PFSK-1 (cell line): ENCODE measurements around the gene TSPAN32. TPM values are rescaled to one million over a fixed set of nuclear protein-coding genes. Genes with fewer than 3 reads are reported as not detected.

ENCODE experiments used
- FOXP2 ChIP-seq: optimal IDR thresholded peaks from 2 replicates; pipeline ENCODE3; 2011; ENCODE audit warnings: borderline replicate concordance, control low read depth, inconsistent platforms; ENCODE audit not compliant: insufficient read depth; ENCODE audit errors: extremely low read length, extremely low read depth
- POLR2AphosphoS5 ChIP-seq: IDR thresholded peaks from 2 replicates; pipeline ENCODE4 v1.6.1; 2012; ENCODE audit warnings: low read depth, mild to moderate bottlenecking, control low read depth, low read length, moderate library complexity
- SIN3A ChIP-seq: IDR thresholded peaks from 2 replicates; pipeline ENCODE4 v1.6.1; 2012; ENCODE audit warnings: mild to moderate bottlenecking, low read length, moderate library complexity, borderline replicate concordance; ENCODE audit not compliant: insufficient read depth
- TAF1 ChIP-seq: IDR thresholded peaks from 2 replicates; pipeline ENCODE4 v1.6.1; 2012; ENCODE audit warnings: low read length, control low read depth, borderline replicate concordance; ENCODE audit not compliant: insufficient read depth
- polyA plus RNA-seq: library from polyadenylated mRNA; unstranded; fragments of >200 nt; gene quantifications from one replicate; pipeline ENCODE4 v1.2.1, GENCODE V29; 2012; ENCODE audit warnings: low read depth, missing spikeins; ENCODE audit not compliant: insufficient read length
- TF ChIP-seq, protein P1 (sequence below), 2 experiments: IDR thresholded peaks; 2 replicates each; pipeline versions ENCODE4 v1.6.1 to v1.8.0; 2011 to 2012; ENCODE audit warnings: low read depth in 2 of 2, low read length in 2 of 2, control low read depth in 1 of 2, inconsistent platforms in 1 of 2, mild to moderate bottlenecking in 1 of 2, moderate library complexity in 1 of 2; ENCODE audit not compliant: insufficient read depth in 1 of 2

Gene TSPAN32, protein sequence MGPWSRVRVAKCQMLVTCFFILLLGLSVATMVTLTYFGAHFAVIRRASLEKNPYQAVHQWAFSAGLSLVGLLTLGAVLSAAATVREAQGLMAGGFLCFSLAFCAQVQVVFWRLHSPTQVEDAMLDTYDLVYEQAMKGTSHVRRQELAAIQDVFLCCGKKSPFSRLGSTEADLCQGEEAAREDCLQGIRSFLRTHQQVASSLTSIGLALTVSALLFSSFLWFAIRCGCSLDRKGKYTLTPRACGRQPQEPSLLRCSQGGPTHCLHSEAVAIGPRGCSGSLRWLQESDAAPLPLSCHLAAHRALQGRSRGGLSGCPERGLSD
- 0.53 TPM for polyA plus RNA-seq

DNA sequence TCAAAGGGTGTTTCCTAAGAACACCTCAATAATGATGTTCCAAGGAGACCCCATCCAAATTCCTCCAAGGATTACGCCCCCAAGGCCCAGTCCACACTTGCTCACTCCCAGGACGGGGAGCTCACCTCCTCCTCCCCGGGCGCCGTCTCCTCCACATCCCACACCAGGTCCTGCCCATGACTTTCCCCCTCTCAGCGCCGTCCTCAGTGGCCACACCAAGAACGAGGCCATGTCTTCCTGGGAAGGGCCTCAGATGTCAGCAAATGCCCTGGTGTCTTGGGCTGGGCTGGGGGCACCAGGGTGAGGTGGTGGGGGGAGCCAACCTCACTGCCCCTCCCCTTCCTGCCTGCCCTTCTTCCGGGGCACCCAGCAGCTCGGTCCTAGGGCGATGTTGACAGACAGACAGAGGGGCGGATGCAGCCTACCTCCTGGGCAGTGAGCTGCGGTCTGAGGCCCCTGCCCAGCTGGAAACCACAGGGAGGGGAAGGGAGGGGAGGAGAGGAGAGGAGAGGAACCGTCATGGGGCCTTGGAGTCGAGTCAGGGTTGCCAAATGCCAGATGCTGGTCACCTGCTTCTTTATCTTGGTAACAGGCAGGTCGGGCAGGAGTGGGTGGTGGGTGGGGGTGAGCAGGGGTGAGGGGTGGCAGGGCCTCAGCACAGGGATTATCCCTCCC, at the start of gene TSPAN32, which contains the start of gene C11orf21:
Gene TSPAN32 (plus strand): TSS at position 383 of the 675 bp plus-strand sequence. CDS start 137 bp downstream, at position 520.
Gene C11orf21 (minus strand): TSS at position 288 of the 675 bp plus-strand sequence. CDS start 110 bp downstream, at position 178.
- TF ChIP-seq POLR2AphosphoS5 (no peak), TAF1 (no peak), FOXP2 (no peak), SIN3A (no peak)
- TF ChIP-seq, protein P1, sequence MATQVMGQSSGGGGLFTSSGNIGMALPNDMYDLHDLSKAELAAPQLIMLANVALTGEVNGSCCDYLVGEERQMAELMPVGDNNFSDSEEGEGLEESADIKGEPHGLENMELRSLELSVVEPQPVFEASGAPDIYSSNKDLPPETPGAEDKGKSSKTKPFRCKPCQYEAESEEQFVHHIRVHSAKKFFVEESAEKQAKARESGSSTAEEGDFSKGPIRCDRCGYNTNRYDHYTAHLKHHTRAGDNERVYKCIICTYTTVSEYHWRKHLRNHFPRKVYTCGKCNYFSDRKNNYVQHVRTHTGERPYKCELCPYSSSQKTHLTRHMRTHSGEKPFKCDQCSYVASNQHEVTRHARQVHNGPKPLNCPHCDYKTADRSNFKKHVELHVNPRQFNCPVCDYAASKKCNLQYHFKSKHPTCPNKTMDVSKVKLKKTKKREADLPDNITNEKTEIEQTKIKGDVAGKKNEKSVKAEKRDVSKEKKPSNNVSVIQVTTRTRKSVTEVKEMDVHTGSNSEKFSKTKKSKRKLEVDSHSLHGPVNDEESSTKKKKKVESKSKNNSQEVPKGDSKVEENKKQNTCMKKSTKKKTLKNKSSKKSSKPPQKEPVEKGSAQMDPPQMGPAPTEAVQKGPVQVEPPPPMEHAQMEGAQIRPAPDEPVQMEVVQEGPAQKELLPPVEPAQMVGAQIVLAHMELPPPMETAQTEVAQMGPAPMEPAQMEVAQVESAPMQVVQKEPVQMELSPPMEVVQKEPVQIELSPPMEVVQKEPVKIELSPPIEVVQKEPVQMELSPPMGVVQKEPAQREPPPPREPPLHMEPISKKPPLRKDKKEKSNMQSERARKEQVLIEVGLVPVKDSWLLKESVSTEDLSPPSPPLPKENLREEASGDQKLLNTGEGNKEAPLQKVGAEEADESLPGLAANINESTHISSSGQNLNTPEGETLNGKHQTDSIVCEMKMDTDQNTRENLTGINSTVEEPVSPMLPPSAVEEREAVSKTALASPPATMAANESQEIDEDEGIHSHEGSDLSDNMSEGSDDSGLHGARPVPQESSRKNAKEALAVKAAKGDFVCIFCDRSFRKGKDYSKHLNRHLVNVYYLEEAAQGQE (IDR thresholded peaks at IDR 0.05; ENCODE audit: insufficient read depth in 1 of 2, low read depth in 2 of 2, low read length in 2 of 2) = no peak

DNA sequence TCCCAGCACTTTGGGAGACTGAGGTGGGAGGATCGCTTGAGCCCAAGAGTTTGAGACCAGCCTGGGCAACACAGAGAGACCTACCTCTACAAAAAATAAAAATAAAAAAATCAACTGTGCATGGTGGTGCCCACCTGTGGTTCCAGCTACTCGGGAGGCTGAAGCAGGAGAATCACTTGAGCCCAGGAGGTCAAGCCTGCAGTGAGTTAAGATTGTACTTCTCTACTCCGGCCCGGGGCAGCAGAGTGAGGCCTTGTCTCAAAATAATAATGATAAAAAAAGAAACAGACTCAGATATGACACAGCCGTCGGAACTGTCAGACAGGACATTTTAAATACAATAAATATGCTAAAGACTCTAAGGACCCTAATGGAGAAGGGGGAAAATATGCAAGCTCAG, 49.8 kb upstream of the TSPAN32 start:
- TF ChIP-seq POLR2AphosphoS5 (no peak), SIN3A (no peak), FOXP2 (no peak), TAF1 (no peak)
- TF ChIP-seq, protein P1 (IDR thresholded peaks at IDR 0.05; ENCODE audit: insufficient read depth in 1 of 2, low read depth in 2 of 2, low read length in 2 of 2) = no peak

DNA sequence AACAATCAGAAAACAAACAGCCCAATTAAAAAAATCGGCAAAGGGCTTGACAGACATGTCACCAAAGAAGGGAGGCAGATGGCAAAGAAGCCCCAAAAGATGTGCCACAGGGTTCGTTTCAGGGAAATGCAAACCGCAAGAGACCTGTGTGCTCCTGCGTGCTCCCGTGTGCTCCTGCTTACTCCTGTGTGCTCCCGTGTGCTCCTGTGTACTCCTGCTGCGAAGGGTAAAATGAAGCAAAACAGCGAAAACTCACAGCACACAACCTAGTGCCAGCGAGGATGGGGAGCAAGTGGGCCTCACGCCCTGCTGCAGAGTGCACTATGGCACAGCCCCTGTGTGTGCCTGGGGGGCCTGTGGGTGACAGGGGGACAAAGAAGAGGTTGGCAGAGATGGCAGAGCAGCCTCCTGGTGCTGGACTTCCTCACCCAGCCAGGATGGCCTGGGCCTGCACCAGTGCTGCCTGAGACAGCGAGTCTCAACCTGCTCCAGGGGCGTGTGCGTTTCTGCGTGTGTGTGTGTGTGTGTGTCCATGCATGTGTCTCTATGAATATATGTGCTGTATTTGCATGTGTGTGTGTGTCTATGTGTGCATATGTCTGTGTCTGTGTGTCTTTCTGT, 45.4 kb upstream of the TSPAN32 start:
- TF ChIP-seq SIN3A (no peak), TAF1 (no peak), POLR2AphosphoS5 (no peak)
- TF ChIP-seq, protein P1 (IDR thresholded peaks at IDR 0.05; ENCODE audit: insufficient read depth in 1 of 2, low read depth in 2 of 2, low read length in 2 of 2) = no peak

DNA sequence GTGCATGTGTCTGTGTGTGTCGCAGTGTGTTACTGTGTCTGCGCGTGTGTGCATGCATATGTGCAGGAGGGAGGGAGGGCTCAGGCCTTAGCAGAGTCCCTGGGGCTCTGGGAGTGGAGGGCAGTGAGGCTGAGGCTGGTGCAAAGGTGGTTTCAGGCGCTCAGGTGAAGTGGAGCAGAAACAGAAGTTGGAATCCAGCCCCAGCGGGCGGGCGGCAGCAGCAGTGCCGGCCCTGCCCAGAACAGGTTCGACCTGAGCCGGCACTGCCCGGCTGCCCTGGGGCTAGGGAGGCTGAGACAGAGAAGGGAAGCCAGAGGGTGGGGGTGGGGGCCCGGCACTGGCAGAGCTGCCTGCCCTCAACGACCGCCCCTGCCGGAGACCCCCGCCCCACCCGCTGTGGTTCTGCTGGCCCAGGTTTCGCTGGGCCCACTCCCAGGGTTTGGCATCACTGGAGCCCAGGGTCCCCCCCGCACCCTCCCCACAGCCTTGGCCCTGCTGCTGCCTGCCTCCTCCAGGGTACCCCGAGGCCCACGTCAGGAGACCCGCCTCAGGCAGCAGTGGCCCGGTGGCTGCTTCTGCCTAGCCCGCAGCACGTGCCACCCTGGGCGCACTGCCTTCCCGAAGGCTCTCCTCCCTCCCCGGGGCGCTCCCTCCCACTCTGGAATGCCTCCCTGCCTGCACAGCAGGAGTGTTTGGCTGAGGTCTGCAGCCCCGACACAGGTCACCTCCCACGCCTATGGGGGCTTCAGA, 44.7 kb upstream of the TSPAN32 start:
- no peak for TF ChIP-seq FOXP2
- TF ChIP-seq SIN3A = no peak
- TF ChIP-seq, protein P1 (IDR thresholded peaks at IDR 0.05; ENCODE audit: insufficient read depth in 1 of 2, low read depth in 2 of 2, low read length in 2 of 2) = no peak
- no peak for TF ChIP-seq POLR2AphosphoS5
- TF ChIP-seq TAF1 = no peak
